Skin epidermis (tissue), 12 donors: ENCODE measurements around the gene FAM180A.

Experiments used
- H3K27ac ChIP-seq, 21 experiments: fragments of 200-600 bp; sonication (generic) in 11 of 21; one replicate each; pipeline ENCODE4 v1.5.0; 2020; ENCODE audit warnings: mild to moderate bottlenecking in 3 of 21, inconsistent platforms in 2 of 21, moderate library complexity in 2 of 21
- H3K4me3 ChIP-seq, 7 experiments: fragments of 200-600 bp; sonication (generic) in 2 of 7; one replicate each; pipeline ENCODE4 v1.5.0; 2020; ENCODE audit warnings: inconsistent platforms in 2 of 7, mild to moderate bottlenecking in 2 of 7, moderate library complexity in 1 of 7

Gene FAM180A

GRCh38 chr7:135772639-135773222 lies 24.1 kb upstream of the FAM180A start:
- Histone ChIP-seq H3K4me3 (no peak overlapping the region), H3K27ac (peak overlapping the region in 1 of 21 experiments; percentile 27)

DNA sequence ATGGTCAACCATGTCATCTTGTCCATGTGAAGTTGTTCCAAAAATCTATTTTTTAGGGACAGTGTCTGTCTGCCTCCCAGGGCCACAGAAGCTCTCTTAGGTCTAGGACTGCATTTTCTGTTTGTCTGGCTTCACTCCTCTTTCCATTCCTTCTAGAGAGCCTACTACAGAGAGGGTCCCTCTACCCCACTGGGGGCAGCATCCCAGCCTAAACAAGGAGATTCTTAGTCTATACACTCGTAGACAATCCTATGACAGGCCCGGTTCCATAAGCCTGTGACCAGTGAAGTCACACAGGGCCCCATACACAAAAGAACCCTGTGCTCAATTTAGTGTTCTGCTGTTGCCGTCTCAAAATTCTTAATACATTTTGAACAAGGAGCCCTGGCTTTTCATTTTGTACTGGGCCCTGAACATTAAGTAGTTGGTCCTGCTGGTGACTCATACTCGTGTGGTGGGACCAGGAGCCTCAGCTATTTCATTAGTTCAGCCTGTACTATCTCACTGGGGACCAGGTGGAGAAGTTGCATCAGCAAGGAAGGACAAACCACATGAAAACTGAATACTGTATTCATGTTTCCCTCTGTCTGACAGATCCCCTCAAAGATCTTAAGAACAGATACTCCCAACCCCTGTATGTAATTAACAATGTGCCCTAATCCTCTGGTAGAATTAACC lies 23.5 kb upstream of the FAM180A start:
- Histone ChIP-seq H3K4me3 (no peak overlapping the region), H3K27ac (peak overlapping the region in 1 of 21 experiments; percentile 27)

DNA sequence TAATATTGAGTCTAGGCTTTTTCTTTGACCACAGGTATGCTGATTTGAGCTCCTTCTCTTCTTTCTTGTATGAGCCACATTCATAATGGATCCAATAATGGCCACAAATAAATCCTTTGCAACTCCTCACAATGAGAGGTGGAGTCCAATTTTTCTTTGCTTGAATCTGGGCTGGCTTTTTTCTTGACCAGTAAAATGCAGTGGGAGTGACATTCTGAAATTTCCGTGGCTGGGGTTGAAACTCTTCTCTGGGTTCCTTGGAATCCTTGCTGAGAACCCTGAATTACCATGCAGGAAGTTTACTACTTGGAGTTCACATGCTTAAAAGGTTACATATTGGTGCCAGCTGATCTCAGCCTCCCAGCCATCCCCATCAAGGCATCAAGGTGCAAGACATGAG lies 22.4 kb upstream of the FAM180A start:
- Histone ChIP-seq H3K4me3 (no peak overlapping the region), H3K27ac (no peak overlapping the region)

GRCh38 chr7:135770139-135770710 lies 21.6 kb upstream of the FAM180A start:
- Histone ChIP-seq H3K4me3 (no peak overlapping the region), H3K27ac (no peak overlapping the region)

- no peak overlapping the region for H3K4me3 ChIP-seq
- H3K27ac ChIP-seq, result peak overlapping the region in 2 of 21 experiments; percentile 2 to 8
These were observed 20.6 kb upstream of the FAM180A start for GRCh38 chr7:135769005-135769802.

GRCh38 chr7:135768467-135768866 lies 19.9 kb upstream of the FAM180A start:
- Histone ChIP-seq H3K4me3 (no peak overlapping the region), H3K27ac (peak overlapping the region in 1 of 21 experiments; percentile 2)

DNA sequence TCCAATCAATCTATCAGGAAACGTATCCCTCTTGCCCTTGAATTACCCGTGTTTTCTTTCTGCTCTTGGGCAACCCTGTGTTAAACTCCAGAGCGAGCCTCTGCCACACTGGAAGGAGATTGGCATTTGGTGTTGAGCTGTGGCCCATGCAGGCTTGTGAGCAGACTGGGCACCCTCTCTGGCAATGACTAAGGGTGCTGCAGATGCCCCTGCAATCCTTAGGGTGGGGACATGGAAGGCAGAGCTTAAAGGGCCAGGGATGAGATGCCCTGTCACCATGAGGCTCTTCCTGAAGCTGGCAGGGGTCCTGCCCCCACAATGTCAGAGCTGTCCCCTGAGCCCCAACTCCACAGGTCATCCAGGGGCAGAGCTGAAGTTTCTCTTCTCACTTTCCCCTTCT lies 19.5 kb upstream of the FAM180A start:
- Histone ChIP-seq H3K4me3 (no peak overlapping the region), H3K27ac (no peak overlapping the region)

GRCh38 chr7:135763261-135763660 lies 14.6 kb upstream of the FAM180A start:
- peak overlapping the region in 2 of 21 experiments; percentile 82 to 89 for H3K27ac ChIP-seq

DNA sequence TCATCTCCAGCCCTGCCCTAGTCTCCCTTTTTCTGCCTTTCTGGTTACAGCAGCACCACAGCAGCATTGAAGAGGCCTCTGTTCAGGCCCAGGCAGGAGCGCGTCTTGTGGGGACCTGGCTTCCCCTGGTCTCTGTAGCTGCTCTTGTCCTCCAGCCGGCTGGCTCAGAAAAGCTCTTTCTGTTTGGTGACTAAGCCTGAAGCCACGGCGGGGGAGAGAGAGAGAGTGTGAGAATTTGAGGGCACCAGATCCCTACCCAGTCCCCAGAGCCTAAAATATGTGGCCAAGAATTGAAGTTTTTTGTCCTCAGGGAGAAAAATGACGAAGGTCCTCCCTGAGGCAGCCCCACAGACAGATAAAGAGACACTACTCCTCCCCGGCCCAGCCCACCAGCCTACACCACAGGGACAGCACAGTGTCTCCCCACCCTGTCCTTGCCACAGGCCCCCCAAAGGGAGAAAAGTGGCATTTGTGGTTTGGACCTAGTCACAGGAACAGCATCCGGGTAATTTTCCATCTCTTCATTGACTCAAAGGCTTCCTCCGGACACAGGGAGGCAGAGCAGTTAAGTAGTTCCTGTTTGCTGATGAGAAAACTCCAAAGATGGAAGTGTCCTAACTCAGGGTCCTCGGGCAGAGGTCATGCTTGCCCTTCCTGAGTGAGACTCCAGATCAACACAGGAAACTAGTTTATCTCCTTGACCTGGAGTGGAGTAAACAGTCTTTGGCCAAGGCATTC lies 13.3 kb upstream of the FAM180A start:
- no peak overlapping the region for H3K4me3 ChIP-seq
- H3K27ac ChIP-seq, result peak overlapping the region in 19 of 21 experiments; percentile 34 to 89 (median 68)

More at GRCh38 chr7:135763261-135763660, 14.6 kb upstream of the FAM180A start:
- H3K4me3 ChIP-seq, result no peak overlapping the region

- H3K4me3 ChIP-seq, result no peak overlapping the region
- peak overlapping the region in 7 of 21 experiments; percentile 61 to 85 (median 73) for H3K27ac ChIP-seq
These were observed 10.9 kb upstream of the FAM180A start for GRCh38 chr7:135759532-135759931.

- Histone ChIP-seq H3K27ac (peak overlapping the region in 19 of 21 experiments; percentile 41 to 85 (median 66)), H3K4me3 (peak overlapping the region in 2 of 7 experiments; percentile 9 to 19)
These were observed 9.9 kb upstream of the FAM180A start for GRCh38 chr7:135758531-135758932.

DNA sequence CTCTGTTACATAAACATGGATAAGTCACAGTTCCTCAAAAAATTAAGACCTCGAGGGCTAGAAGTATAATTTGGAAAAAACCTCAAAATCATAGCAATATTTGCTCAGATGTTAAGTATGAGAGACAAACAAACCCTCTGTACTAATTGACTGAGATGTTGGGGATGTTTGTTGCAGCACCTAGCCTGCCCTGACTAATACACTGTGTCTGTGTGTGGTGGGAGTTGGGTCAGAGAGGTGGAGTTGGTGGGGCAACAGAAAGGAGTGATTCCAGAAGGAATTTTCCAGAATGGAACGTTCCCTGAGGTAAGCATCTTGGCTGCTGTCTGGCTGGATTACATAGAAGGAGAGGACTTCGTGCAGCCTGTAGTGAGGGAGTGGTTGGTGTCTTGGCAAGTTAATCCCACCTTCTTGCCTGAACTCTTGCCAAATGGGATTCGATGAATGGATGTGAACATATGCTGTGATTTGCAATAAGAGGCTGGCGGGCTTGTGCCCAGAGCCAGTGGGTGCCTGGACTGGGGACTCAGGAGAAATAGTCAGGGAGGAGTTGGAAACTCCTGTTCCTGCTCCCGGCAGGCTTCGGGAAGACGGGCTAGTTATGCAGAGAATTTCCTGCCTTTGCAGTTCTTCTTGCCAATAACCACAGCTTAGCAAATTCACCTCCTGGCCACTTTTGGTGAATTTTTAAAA lies 9.3 kb upstream of the FAM180A start:
- H3K4me3 ChIP-seq, result peak overlapping the region in 1 of 7 experiments; percentile 19
- H3K27ac ChIP-seq, result peak overlapping the region in 19 of 21 experiments; percentile 41 to 85 (median 66)

- H3K4me3 ChIP-seq, result no peak overlapping the region
- no peak overlapping the region for H3K27ac ChIP-seq
These were observed 7.6 kb upstream of the FAM180A start for GRCh38 chr7:135756191-135756590.

DNA sequence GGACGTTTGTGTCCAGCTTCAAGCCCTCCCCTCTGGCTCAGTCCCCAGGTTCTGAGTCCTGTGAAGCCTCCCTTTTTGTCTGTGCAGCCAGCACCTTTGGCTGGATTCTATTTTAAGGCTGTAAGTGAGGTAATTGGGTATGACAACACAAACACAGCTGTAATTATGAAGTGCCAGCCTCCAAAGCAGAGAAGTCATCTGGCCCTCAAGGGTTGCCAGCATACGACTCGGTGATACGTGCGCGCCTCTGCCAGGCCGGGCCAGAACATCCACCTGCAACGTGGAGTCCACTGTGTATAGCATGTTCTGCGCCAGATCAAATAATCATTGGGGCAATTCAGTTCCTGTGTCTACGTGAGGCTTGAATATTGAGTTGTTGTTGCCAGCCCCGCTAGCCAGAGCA lies 6.7 kb upstream of the FAM180A start:
- H3K4me3 ChIP-seq, result no peak overlapping the region
- no peak overlapping the region for H3K27ac ChIP-seq

DNA sequence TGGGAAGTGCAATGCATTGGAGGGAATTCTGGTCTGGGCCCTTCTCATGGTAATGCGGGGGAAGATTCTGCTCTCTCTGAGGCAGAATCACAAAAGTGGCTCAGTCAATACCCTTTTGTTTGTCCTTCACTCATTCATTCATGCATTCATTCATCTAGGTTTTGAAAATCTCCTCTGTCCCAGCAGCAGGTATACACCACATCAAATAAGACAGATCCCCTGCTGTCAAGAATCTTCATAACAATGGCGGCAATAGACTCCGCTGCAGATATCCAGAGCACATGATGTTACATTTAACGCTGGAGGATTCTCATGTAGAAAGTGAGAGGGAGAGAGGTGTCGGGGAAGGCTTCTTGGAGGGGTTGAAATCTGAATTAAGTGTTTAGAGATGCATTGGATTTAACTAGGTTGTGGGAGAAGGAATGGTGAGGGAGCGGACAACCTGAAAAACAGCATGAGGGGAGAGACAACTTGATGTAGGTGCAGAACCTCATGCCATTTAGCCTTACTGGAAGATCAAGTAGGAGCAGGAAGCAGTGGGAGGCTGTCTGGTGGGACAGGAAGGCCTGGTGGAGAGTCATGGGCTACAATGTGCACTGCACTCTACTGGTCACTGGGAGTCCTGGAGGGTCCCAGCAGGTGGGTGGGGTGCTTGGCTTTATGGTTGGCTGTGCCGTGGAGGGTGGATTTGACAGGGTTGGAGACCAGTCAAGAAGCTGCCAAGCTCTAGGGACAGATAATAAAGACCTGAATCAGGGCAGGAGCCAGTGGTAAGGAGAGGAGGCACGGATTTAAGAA lies 5.2 kb upstream of the FAM180A start:
- no peak overlapping the region for H3K4me3 ChIP-seq
- H3K27ac ChIP-seq, result no peak overlapping the region

DNA sequence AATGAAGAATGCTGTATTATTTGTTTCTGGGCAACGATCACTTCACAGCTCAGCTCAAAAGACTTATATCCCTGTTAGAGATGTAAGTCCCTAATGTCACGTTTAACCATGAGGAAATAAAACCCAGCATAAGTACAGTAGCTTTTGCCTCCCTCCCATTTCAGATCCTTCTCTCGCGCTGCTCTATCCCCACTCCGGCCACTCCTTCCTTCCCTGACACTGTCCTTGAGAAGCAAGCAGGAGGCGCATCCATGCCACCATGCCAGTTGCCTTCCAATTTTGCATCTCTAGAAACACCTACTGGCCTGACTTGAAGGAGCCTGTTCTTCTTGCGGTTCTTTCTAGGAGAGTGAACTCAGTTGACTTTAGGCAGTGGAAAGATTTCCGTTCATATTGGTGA lies 1.2 kb downstream of the FAM180A start:
- peak overlapping the region in 6 of 7 experiments; percentile 2 to 36 (median 15) for H3K4me3 ChIP-seq
- H3K27ac ChIP-seq, result peak overlapping the region in 12 of 21 experiments; percentile 20 to 80 (median 56)

- peak overlapping the region in 17 of 21 experiments; percentile 9 to 84 (median 64) for H3K27ac ChIP-seq
- H3K4me3 ChIP-seq, result peak overlapping the region in 2 of 7 experiments; percentile 27 to 36
These were observed 2.8 kb downstream of the FAM180A start for GRCh38 chr7:135745703-135746312.
